K562 (cell line): Measurements from ENCODE around the gene IL17RA. TPM values are rescaled to one million over a fixed set of nuclear protein-coding genes. Genes with fewer than 3 reads are reported as not detected.
A peak's percentile ranks its signal among the peaks of the same experiment; 100 is the strongest.

ENCODE experiments used
- ATAC-seq: fragments of 200-7000 bp; cut with Tn5 transposase; 3 replicates; pipeline ENCODE4 v1.9.1; 2020; ENCODE audit warnings: moderate library complexity
- BruUV-seq: library from RNA; stranded (reverse); fragments of 400-500 nt; replicated peaks from 2 replicates; lab custom pipeline; 2021; lab: Mats Ljungman, UMichigan
- CTCF ChIA-PET: fragments of 300-600 bp; formaldehyde crosslinking; extraction: SDS; loops from one replicate; lab custom pipeline; 2021; ENCODE audit warnings: low intra/inter-chr PET ratio; lab: Yijun Ruan, JAX
- POLR2A ChIA-PET: fragments of 300-600, 350-650 bp; sonication (Branson Sonifier 250); formaldehyde crosslinking; extraction: SDS; loops from one replicate; lab custom pipeline; 2021; ENCODE audit warnings: antibody characterized with exemption, inconsistent platforms; lab: Yijun Ruan, JAX
- DNase-seq, 4 experiments: peaks; one replicate each; pipeline versions ENCODE4 v3.0.0 to v3.0.0-alpha.2; 2011 to 2018; ENCODE audit warnings: low spot score in 3 of 4, mixed read lengths in 3 of 4; ENCODE audit errors: extremely low read depth in 1 of 4
- FAIRE-seq: peaks from 2 replicates; lab custom pipeline; 2011; peaks lifted over from hg19 to GRCh38; lab: Jason Lieb, UNC
- H2AFZ ChIP-seq: 2 replicates; pipeline ENCODE4 v1.6.0; 2011; ENCODE audit warnings: low read depth, low read length, control low read depth, inconsistent platforms
- H3K27ac ChIP-seq: fragments of 200-600 bp; 3 replicates; pipeline ENCODE4 v1.8.0; 2011; ENCODE audit warnings: low read depth, mild to moderate bottlenecking, control low read depth, inconsistent platforms, low read length, moderate library complexity, mixed read lengths; ENCODE audit errors: extremely low read depth
- H3K27me3 ChIP-seq, 2 experiments: fragments of 300-600 bp in 1 of 2; 2 replicates in 1 of 2; 3 replicates in 1 of 2; pipeline versions ENCODE4 v1.6.0 to v1.8.0; 2011; ENCODE audit warnings: inconsistent platforms in 2 of 2, low read length in 2 of 2, mild to moderate bottlenecking in 1 of 2, mixed read lengths in 1 of 2, moderate library complexity in 1 of 2; ENCODE audit not compliant: control insufficient read depth in 2 of 2, insufficient read depth in 2 of 2
- H3K36me3 ChIP-seq: fragments of 300-600 bp; 3 replicates; pipeline ENCODE4 v1.8.0; 2011; ENCODE audit warnings: mild to moderate bottlenecking, low read length, inconsistent platforms; ENCODE audit not compliant: control insufficient read depth, insufficient read depth
- H3K4me1 ChIP-seq, 2 experiments: fragments of 200-600 bp in 1 of 2; replicated peaks in 1 of 2; 2 replicates in 1 of 2; 3 replicates in 1 of 2; pipeline versions ENCODE4 v1.5.1 to v1.8.0; 2011; ENCODE audit warnings: inconsistent platforms in 2 of 2, low read length in 2 of 2, mild to moderate bottlenecking in 1 of 2, mixed read lengths in 1 of 2, moderate library complexity in 1 of 2; ENCODE audit not compliant: control insufficient read depth in 2 of 2, insufficient read depth in 2 of 2
- H3K4me2 ChIP-seq: 2 replicates; pipeline ENCODE4 v1.6.1; 2011; ENCODE audit warnings: low read length, control low read depth, inconsistent platforms, mixed read lengths; ENCODE audit not compliant: insufficient read depth
- H3K4me3 ChIP-seq: fragments of 200-600 bp; sonication (generic), shearing (Covaris generic); 2 replicates; pipeline ENCODE4 v1.5.1; 2016; ENCODE audit warnings: control low read depth, inconsistent platforms
- H3K79me2 ChIP-seq: fragments of 200-600 bp; 3 replicates; pipeline ENCODE4 v1.8.0; 2011; ENCODE audit warnings: low read length, inconsistent platforms; ENCODE audit not compliant: control insufficient read depth, insufficient read depth
- H3K9ac ChIP-seq, 2 experiments: 2 replicates each; pipeline versions ENCODE4 v1.6.0 to v1.6.1; 2011; ENCODE audit warnings: low read depth in 2 of 2, low read length in 2 of 2, control low read depth in 1 of 2, inconsistent platforms in 1 of 2, mild to moderate bottlenecking in 1 of 2, mixed read lengths in 1 of 2; ENCODE audit not compliant: insufficient read depth in 1 of 2
- H3K9me1 ChIP-seq: one replicate; pipeline ENCODE4 v1.6.0; 2011; ENCODE audit warnings: inconsistent platforms, mild to moderate bottlenecking, low read length, moderate library complexity; ENCODE audit not compliant: control insufficient read depth, insufficient read depth
- H3K9me3 ChIP-seq: replicated peaks from 2 replicates; pipeline ENCODE4 v1.5.1; 2011; ENCODE audit warnings: low read depth, low read length, inconsistent platforms; ENCODE audit not compliant: control insufficient read depth, insufficient read depth
- H4K20me1 ChIP-seq: replicated peaks from 2 replicates; pipeline ENCODE4 v1.6.1; 2011; ENCODE audit warnings: low read length, inconsistent platforms, mixed read lengths; ENCODE audit not compliant: control insufficient read depth, insufficient read depth
- ADNP ChIP-seq: fragments of 200-800 bp; sonication (Bioruptor generic); IDR thresholded peaks from 2 replicates; pipeline ENCODE4 v1.6.1; 2016; ENCODE audit warnings: missing genetic modification characterization, missing compliant biosample characterization
- BCOR ChIP-seq: fragments of 450-650 bp; IDR thresholded peaks from 2 replicates; pipeline ENCODE4 v1.6.1; 2016
- CBFA2T2 ChIP-seq: fragments of 450-650 bp; conservative IDR thresholded peaks from 2 replicates; pipeline ENCODE4 v1.6.1; 2017; ENCODE audit warnings: mild to moderate bottlenecking
- CBX8 ChIP-seq: fragments of 200-600 bp; sonication (generic); IDR thresholded peaks from 2 replicates; pipeline ENCODE4 v1.6.1; 2012; ENCODE audit warnings: borderline replicate concordance, mixed run types, low read depth, mild to moderate bottlenecking, moderate library complexity, mixed read lengths, low read length, control low read depth, inconsistent platforms; ENCODE audit not compliant: poor library complexity, severe bottlenecking; ENCODE audit errors: extremely low read depth
- CTBP1 ChIP-seq: fragments of 450-650 bp; IDR thresholded peaks from 2 replicates; pipeline ENCODE4 v1.6.1; 2016; ENCODE audit warnings: borderline replicate concordance
- HNRNPK ChIP-seq: fragments of 200-400 bp; formaldehyde crosslinking; IDR thresholded peaks from one replicate; pipeline ENCODE4 v1.6.1; 2018; ENCODE audit warnings: mild to moderate bottlenecking, low read depth, low read length; ENCODE audit not compliant: poor library complexity, severe bottlenecking
- HNRNPLL ChIP-seq: fragments of 200-400 bp; formaldehyde crosslinking; IDR thresholded peaks from 2 replicates; pipeline ENCODE4 v1.6.1; 2017; ENCODE audit warnings: low read length, low read depth, mild to moderate bottlenecking; ENCODE audit not compliant: poor library complexity, severe bottlenecking
- KDM1A ChIP-seq, 2 experiments: fragments of 450-650 bp; IDR thresholded peaks; 2 replicates each; pipeline ENCODE4 v1.6.1; 2016; ENCODE audit warnings: mild to moderate bottlenecking in 2 of 2
- RCOR1 ChIP-seq, 2 experiments: IDR thresholded peaks; 2 replicates each; pipeline ENCODE4 v1.6.1; 2012; ENCODE audit warnings: low read depth in 2 of 2, low read length in 2 of 2, borderline replicate concordance in 1 of 2, improper control_type of control experiment in 1 of 2
- YY1 ChIP-seq, 3 experiments: IDR thresholded peaks; 2 replicates each; pipeline ENCODE4 v1.6.1; 2011; ENCODE audit warnings: low read length in 2 of 3, mild to moderate bottlenecking in 2 of 3, moderate library complexity in 2 of 3, borderline replicate concordance in 1 of 3, control low read depth in 1 of 3, low read depth in 1 of 3; ENCODE audit not compliant: insufficient read depth in 3 of 3, insufficient replicate concordance in 2 of 3, control insufficient read depth in 1 of 3, insufficient read length in 1 of 3; ENCODE audit errors: extremely low read depth in 1 of 3
- ZFP36 ChIP-seq: fragments of 150-350 bp; IDR thresholded peaks from 2 replicates; pipeline ENCODE4 v1.6.1; 2018; ENCODE audit warnings: low read length, low read depth; ENCODE audit not compliant: partially characterized antibody
- ZNF12 ChIP-seq: sonication (generic); formaldehyde crosslinking; IDR thresholded peaks from 2 replicates; pipeline ENCODE4 v1.4.0; 2020; ENCODE audit warnings: mild to moderate bottlenecking, missing genetic modification reagents
- ZNF143 ChIP-seq: sonication (generic); formaldehyde crosslinking; IDR thresholded peaks from 2 replicates; pipeline ENCODE4 v1.9.0; 2022; ENCODE audit warnings: mild to moderate bottlenecking, missing genetic modification reagents
- ZZZ3 ChIP-seq: fragments of 450-650 bp; IDR thresholded peaks from 2 replicates; pipeline ENCODE4 v1.6.1; 2016; ENCODE audit warnings: antibody characterized with exemption, mild to moderate bottlenecking, moderate library complexity
- WGBS: fragments of 100-300 bp; shearing (Covaris generic); methylation state at CpG from one replicate; pipeline ENCODE4 v1.1.6; 2016; ENCODE audit warnings: low coverage, mixed read lengths; ENCODE audit not compliant: insufficient coverage; ENCODE audit errors: missing lambda C conversion rate; 5-methylcytosine and 5-hydroxymethylcytosine counted together
- in situ Hi-C: fragments of 300-500 bp; cut with MboI; formaldehyde crosslinking; loops from 4 replicates; pipeline ENCODE4 v1.15.0; 2018; ENCODE audit warnings: inconsistent platforms, mixed read lengths
- intact Hi-C: fragments of 100-400 bp; cut with micrococcal nuclease; formaldehyde crosslinking; loops from 2 replicates; pipeline ENCODE4 v1.14.2; 2022
- polyA plus RNA-seq, 8 experiments: library from polyadenylated mRNA; depleted of rRNA in 4 of 8; stranded (reverse) in 5 of 8; unstranded in 3 of 8; fragments of >200 nt; fragmentation: Nextera tagmentation in 2 of 8; fragmentation: Illumina TruSeq in 1 of 8; extraction: Ambion mirVana in 2 of 8; extraction: Trizol in 1 of 8; gene quantifications; 2 replicates each; pipeline versions ENCODE4 v1.2.1 to v1.2.3, GENCODE V29; 2011 to 2014; ENCODE audit warnings: inconsistent platforms in 1 of 8, missing spikeins in 1 of 8
- total RNA-seq, 7 experiments: library from RNA; depleted of rRNA in 6 of 7; stranded (reverse); fragments of >200 nt in 6 of 7; fragmentation: Illumina TruSeq in 2 of 7; extraction: Trizol in 2 of 7; gene quantifications; 2 replicates each; pipeline versions ENCODE4 v1.2.1 to v1.2.3, GENCODE V29; 2011 to 2021; ENCODE audit warnings: low replicate concordance in 1 of 7
- TF ChIP-seq, protein P1 (sequence below): fragments of 450-650 bp; IDR thresholded peaks from 2 replicates; pipeline ENCODE4 v1.6.1; 2017; ENCODE audit warnings: antibody characterized with exemption, mild to moderate bottlenecking
- TF ChIP-seq, protein P2 (sequence below): fragments of 450-650 bp; IDR thresholded peaks from 2 replicates; pipeline ENCODE4 v1.6.1; 2016; ENCODE audit warnings: low read depth, mild to moderate bottlenecking, moderate library complexity
- TF ChIP-seq, protein P3 (sequence below): sonication (generic); formaldehyde crosslinking; IDR thresholded peaks from 2 replicates; pipeline ENCODE4 v1.8.0; 2022; ENCODE audit warnings: mild to moderate bottlenecking, missing genetic modification reagents

The IL17RA gene
- total and polyA plus RNA-seq, 9 of the 15 experiments (the other 6 are each of a cell fraction or from before 2014, with no cell fraction given) = 0.17 to 11.8 (median 3.7) TPM

- ATAC-seq = no peak
- in situ Hi-C loops = no loop called here
- Histone ChIP-seq H3K36me3 (peaks cover 7% of the 10 kb centered on the region; the same call in 2 of the 3 replicates), H3K79me2 (peaks cover 17% of the 10 kb centered on the region), H3K9ac (no peak overlapping the region), H3K4me2 (no peak overlapping the region), H3K9me3 (no peaks in the 10 kb centered on the region), H3K4me3 (no peak overlapping the region), H3K4me1 (peaks cover 12 to 23% of the 10 kb centered on the region in 2 experiments; a peak in 4 of 5 replicates), H3K9me1 (no peaks in the 10 kb centered on the region), H4K20me1 (peaks cover 4% of the 10 kb centered on the region), H2AFZ (no peak overlapping the region), H3K27me3 (0 out of 5 replicates have a peak, but pooled peaks cover 0 to 6% of the 10 kb centered on the region in 2 experiments), H3K27ac (no peak overlapping the region)
- BruUV-seq = TSS peak; percentile 59
- intact Hi-C loops = no loop called here
- FAIRE-seq = no peak
- no peak for DNase-seq
- ChIA-PET CTCF (no interaction called here), POLR2A (interaction anchor here (0.8 to 0.9 kb wide), 3 partner anchors 8 to 309 kb away, joined by 3 read pairs; no protein-coding TSS in a partner anchor)
- 78% methylated on average over 3 of the region's 3 CpGs for WGBS
- TF ChIP-seq CBFA2T2 = no peak
- TF ChIP-seq RCOR1 (IDR thresholded peaks at IDR 0.05; ENCODE audit: borderline replicate concordance in 1 of 2, low read depth in 2 of 2, low read length in 2 of 2) = peak in 1 of 2 experiments; percentile 49; a peak in 1 of 4 replicates
- TF ChIP-seq ZNF12 (CRISPR knock-in tag) = no peak
- TF ChIP-seq, protein P1, sequence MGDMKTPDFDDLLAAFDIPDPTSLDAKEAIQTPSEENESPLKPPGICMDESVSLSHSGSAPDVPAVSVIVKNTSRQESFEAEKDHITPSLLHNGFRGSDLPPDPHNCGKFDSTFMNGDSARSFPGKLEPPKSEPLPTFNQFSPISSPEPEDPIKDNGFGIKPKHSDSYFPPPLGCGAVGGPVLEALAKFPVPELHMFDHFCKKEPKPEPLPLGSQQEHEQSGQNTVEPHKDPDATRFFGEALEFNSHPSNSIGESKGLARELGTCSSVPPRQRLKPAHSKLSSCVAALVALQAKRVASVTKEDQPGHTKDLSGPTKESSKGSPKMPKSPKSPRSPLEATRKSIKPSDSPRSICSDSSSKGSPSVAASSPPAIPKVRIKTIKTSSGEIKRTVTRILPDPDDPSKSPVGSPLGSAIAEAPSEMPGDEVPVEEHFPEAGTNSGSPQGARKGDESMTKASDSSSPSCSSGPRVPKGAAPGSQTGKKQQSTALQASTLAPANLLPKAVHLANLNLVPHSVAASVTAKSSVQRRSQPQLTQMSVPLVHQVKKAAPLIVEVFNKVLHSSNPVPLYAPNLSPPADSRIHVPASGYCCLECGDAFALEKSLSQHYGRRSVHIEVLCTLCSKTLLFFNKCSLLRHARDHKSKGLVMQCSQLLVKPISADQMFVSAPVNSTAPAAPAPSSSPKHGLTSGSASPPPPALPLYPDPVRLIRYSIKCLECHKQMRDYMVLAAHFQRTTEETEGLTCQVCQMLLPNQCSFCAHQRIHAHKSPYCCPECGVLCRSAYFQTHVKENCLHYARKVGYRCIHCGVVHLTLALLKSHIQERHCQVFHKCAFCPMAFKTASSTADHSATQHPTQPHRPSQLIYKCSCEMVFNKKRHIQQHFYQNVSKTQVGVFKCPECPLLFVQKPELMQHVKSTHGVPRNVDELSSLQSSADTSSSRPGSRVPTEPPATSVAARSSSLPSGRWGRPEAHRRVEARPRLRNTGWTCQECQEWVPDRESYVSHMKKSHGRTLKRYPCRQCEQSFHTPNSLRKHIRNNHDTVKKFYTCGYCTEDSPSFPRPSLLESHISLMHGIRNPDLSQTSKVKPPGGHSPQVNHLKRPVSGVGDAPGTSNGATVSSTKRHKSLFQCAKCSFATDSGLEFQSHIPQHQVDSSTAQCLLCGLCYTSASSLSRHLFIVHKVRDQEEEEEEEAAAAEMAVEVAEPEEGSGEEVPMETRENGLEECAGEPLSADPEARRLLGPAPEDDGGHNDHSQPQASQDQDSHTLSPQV = no peak
- TF ChIP-seq HNRNPLL = no peak
- TF ChIP-seq BCOR = peak; percentile 69
- TF ChIP-seq YY1 (IDR thresholded peaks at IDR 0.05; ENCODE audit: borderline replicate concordance in 1 of 3, control insufficient read depth in 1 of 3, extremely low read depth in 1 of 3, insufficient read depth in 3 of 3, insufficient read length in 1 of 3, insufficient replicate concordance in 2 of 3, low read depth in 1 of 3, low read length in 2 of 3) = no peak
- TF ChIP-seq ZFP36 = peak; percentile 80
- no peak for TF ChIP-seq HNRNPK
- 0 out of 2 replicates have a peak, but pooled peaks have one; percentile 16 for TF ChIP-seq ADNP (tag)
- TF ChIP-seq, protein P2, sequence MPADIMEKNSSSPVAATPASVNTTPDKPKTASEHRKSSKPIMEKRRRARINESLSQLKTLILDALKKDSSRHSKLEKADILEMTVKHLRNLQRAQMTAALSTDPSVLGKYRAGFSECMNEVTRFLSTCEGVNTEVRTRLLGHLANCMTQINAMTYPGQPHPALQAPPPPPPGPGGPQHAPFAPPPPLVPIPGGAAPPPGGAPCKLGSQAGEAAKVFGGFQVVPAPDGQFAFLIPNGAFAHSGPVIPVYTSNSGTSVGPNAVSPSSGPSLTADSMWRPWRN = no peak
- TF ChIP-seq CTBP1 = no peak
- peak; percentile 28 to 52; a peak in 2 of 4 replicates for TF ChIP-seq KDM1A (IDR thresholded peaks at IDR 0.05)
- TF ChIP-seq CBX8 = no peak
- TF ChIP-seq, protein P3, sequence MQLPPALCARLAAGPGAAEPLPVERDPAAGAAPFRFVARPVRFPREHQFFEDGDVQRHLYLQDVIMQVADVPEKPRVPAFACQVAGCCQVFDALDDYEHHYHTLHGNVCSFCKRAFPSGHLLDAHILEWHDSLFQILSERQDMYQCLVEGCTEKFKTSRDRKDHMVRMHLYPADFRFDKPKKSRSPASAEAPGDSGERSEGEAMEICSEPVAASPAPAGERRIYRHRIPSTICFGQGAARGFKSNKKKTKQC (CRISPR knock-in tag) = no peak
- TF ChIP-seq ZNF143 (CRISPR knock-in tag) = no peak
- no peak for TF ChIP-seq ZZZ3
Measured at GRCh38 chr22:17157714-17158113, 72.9 kb downstream of the IL17RA start.
